PFSK-1 (cell line): Measurements from ENCODE around the gene DCLRE1B. TPM values are rescaled to one million over a fixed set of nuclear protein-coding genes. Genes with fewer than 3 reads are reported as not detected.

Experiments used
- FOXP2 ChIP-seq: optimal IDR thresholded peaks from 2 replicates; pipeline ENCODE3; 2011; ENCODE audit warnings: borderline replicate concordance, control low read depth, inconsistent platforms; ENCODE audit not compliant: insufficient read depth; ENCODE audit errors: extremely low read length, extremely low read depth
- POLR2AphosphoS5 ChIP-seq: IDR thresholded peaks from 2 replicates; pipeline ENCODE4 v1.6.1; 2012; ENCODE audit warnings: low read depth, mild to moderate bottlenecking, control low read depth, low read length, moderate library complexity
- SIN3A ChIP-seq: IDR thresholded peaks from 2 replicates; pipeline ENCODE4 v1.6.1; 2012; ENCODE audit warnings: mild to moderate bottlenecking, low read length, moderate library complexity, borderline replicate concordance; ENCODE audit not compliant: insufficient read depth
- TAF1 ChIP-seq: IDR thresholded peaks from 2 replicates; pipeline ENCODE4 v1.6.1; 2012; ENCODE audit warnings: low read length, control low read depth, borderline replicate concordance; ENCODE audit not compliant: insufficient read depth
- polyA plus RNA-seq: library from polyadenylated mRNA; unstranded; fragments of >200 nt; gene quantifications from one replicate; pipeline ENCODE4 v1.2.1, GENCODE V29; 2012; ENCODE audit warnings: low read depth, missing spikeins; ENCODE audit not compliant: insufficient read length
- TF ChIP-seq, protein P1 (sequence below), 2 experiments: IDR thresholded peaks; 2 replicates each; pipeline versions ENCODE4 v1.6.1 to v1.8.0; 2011 to 2012; ENCODE audit warnings: low read depth in 2 of 2, low read length in 2 of 2, control low read depth in 1 of 2, inconsistent platforms in 1 of 2, mild to moderate bottlenecking in 1 of 2, moderate library complexity in 1 of 2; ENCODE audit not compliant: insufficient read depth in 1 of 2

Gene DCLRE1B
- 7.4 TPM for polyA plus RNA-seq

DNA sequence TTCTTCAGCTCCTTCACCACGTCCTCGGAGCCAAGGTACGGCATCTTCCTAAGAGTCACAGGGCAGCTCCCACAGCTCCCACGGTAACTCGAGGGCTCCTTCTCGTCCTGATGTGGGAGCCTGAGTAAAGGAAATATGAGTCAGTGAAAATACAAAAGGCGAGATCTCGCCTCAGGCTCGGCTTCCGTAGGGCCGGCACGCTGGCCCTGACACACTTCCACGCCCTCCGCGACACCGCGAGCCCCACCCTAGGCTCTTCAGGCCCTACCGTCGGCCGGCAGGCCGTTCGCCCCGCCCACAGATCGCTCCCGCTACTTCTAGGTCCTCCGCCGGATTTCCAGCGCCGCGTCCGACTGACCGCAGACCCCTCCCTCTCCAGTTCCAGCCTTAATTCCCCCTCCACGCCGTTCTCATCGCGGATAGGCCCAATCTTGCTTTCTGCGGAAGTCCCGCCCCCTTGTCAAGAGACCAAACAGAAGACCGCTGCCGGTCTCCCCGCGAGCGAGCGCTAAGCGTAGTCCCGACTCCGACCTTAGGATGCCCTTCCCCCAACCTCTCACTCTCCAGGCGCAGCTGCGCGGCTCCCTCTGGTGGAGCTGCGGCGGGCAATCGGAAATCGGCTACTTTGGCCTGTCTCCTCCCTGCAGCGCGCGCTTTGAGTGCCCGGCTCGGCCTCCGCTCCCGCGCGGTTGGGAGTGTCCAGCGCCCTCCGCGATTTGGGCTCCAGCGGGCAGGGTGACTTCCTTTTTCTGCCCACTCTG lies at the start of gene DCLRE1B, which contains the start of gene AP4B1:
DCLRE1B (plus strand) TSS at position 653 of the 761 bp plus-strand sequence. CDS start 261 bp downstream, outside the sequence.
AP4B1 (minus strand) TSS at position 126 of the 761 bp plus-strand sequence; CDS start at position 44, 82 bp downstream.
- TF ChIP-seq SIN3A = peak; percentile 84; the same call in 1 of the 2 replicates
- TF ChIP-seq POLR2AphosphoS5 = peak; percentile 90
- TF ChIP-seq, protein P1, sequence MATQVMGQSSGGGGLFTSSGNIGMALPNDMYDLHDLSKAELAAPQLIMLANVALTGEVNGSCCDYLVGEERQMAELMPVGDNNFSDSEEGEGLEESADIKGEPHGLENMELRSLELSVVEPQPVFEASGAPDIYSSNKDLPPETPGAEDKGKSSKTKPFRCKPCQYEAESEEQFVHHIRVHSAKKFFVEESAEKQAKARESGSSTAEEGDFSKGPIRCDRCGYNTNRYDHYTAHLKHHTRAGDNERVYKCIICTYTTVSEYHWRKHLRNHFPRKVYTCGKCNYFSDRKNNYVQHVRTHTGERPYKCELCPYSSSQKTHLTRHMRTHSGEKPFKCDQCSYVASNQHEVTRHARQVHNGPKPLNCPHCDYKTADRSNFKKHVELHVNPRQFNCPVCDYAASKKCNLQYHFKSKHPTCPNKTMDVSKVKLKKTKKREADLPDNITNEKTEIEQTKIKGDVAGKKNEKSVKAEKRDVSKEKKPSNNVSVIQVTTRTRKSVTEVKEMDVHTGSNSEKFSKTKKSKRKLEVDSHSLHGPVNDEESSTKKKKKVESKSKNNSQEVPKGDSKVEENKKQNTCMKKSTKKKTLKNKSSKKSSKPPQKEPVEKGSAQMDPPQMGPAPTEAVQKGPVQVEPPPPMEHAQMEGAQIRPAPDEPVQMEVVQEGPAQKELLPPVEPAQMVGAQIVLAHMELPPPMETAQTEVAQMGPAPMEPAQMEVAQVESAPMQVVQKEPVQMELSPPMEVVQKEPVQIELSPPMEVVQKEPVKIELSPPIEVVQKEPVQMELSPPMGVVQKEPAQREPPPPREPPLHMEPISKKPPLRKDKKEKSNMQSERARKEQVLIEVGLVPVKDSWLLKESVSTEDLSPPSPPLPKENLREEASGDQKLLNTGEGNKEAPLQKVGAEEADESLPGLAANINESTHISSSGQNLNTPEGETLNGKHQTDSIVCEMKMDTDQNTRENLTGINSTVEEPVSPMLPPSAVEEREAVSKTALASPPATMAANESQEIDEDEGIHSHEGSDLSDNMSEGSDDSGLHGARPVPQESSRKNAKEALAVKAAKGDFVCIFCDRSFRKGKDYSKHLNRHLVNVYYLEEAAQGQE (IDR thresholded peaks at IDR 0.05; ENCODE audit: insufficient read depth in 1 of 2, low read depth in 2 of 2, low read length in 2 of 2) = peak; percentile 18 to 59; a peak in 1 of 4 replicates
- peak; percentile 85 for TF ChIP-seq FOXP2
- peak; percentile 82; the same call in 1 of the 2 replicates for TF ChIP-seq TAF1

DNA sequence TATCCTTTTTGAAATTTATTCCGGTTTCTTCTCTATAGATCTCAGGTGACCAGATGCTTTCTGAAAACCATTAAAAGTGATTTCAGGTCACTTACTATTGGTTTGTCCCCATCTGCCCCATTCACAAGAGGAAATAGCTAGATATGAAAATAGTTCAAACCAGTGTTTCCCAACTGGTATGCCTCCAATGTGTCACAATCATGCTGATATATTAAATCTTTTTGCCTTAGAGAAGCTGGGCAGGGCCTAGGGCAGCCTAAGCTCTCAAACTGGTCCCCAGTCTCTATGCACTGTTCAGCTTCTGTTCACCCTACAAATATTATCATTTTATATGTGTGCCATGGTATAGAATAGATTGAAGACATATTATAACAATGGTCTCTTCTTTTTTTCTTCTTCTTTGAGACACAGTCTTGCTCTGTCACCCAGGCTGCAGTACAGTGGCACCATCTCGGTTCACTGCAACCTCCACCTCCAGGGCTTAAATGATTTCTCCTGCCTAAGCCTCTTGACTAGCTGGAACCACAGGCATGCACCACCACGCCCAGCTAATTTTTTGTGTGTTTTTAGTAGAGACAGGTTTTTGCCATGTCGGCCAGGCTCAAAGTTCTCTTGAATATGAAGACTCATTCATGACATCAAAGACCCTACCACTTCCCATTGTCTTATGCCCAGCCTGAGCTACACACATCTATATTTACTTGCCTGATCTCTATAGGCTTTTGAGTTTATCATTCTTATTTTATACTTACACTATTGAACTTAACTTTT lies 49.3 kb upstream of the DCLRE1B start:
- TF ChIP-seq FOXP2 (no peak), SIN3A (no peak), TAF1 (no peak), POLR2AphosphoS5 (no peak)
- TF ChIP-seq, protein P1 (IDR thresholded peaks at IDR 0.05; ENCODE audit: insufficient read depth in 1 of 2, low read depth in 2 of 2, low read length in 2 of 2) = no peak

DNA sequence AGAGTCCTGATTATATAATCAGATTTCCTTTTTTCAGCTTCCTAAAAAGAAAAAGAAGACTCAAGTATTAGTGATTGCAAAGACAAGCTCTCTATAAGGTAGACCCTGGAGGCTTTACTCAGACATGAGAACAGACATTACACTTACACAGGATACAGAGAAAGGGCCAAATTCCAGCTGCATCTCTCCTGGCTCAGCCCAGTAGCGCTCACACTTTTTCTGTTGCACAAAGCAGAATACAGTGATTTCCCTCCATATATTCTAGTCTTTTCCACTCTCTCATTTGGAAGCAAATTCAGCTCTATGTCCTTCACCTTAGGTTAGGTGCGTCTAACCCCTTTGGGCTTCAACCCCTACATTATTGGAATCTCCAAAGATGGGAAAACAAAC lies 48.7 kb upstream of the DCLRE1B start:
- TF ChIP-seq TAF1 (no peak), FOXP2 (no peak), SIN3A (no peak), POLR2AphosphoS5 (no peak)

DNA sequence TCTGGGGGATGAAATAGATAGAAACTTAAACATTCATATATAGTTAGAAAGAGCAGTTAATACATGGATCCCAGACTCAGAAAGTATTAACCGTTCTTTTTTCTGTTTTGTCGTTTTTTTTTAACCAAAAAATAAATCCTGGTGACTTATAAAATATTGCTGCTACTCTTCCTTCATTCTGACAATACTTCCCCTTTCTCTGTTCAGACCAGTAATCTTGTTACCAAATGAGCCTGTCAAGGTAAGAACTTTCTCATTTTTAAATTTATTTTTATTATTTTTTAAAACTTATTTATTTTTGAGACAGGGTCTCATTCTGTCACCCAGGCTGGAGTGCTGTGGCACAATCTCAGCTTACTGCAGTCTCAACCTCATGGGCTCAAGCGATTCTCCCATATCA lies 47.4 kb upstream of the DCLRE1B start:
- TF ChIP-seq POLR2AphosphoS5 = no peak
- no peak for TF ChIP-seq TAF1
- TF ChIP-seq, protein P1 (IDR thresholded peaks at IDR 0.05; ENCODE audit: insufficient read depth in 1 of 2, low read depth in 2 of 2, low read length in 2 of 2) = no peak
- no peak for TF ChIP-seq FOXP2
- no peak for TF ChIP-seq SIN3A

DNA sequence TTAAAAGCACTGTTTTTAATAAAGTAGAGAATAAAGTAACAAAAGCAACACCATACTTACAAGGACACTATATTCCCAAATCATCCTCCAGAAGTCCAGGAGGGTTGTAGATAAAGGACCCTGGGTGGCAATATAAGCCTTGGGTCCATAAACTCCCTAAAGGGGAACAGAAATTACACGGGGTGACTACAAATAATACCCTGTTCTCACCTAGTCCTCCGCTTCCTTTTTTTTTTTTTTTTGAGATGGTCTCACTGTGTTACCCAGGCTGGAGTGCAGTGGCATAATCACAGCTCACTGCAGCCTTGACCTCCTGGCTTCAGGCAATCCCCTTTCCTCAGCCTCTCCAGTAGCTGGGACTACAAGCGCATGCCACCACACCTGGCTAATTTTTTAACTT lies 46.7 kb upstream of the DCLRE1B start:
- TF ChIP-seq, protein P1 (IDR thresholded peaks at IDR 0.05; ENCODE audit: insufficient read depth in 1 of 2, low read depth in 2 of 2, low read length in 2 of 2) = no peak
- TF ChIP-seq FOXP2 (no peak), POLR2AphosphoS5 (no peak), SIN3A (no peak), TAF1 (no peak)
